Tibial nerve (tissue), 4 donors: ENCODE data around the gene SLC25A40. TPM values are rescaled to one million over a fixed set of nuclear protein-coding genes. Genes with fewer than 3 reads are reported as not detected.

Experiments
- DNase-seq, 2 donors: peaks; one replicate each; pipeline ENCODE4 v3.0.0-alpha.2; 2019; ENCODE audit warnings: low spot score in 2 of 2
- H3K27ac ChIP-seq, 4 donors: fragments of 200-600 bp; sonication (generic) in 3 of 4; one replicate each; pipeline ENCODE4 v1.5.1; 2017 to 2019; ENCODE audit warnings: mild to moderate bottlenecking in 1 of 4
- H3K27me3 ChIP-seq, 2 donors: fragments of 200-600 bp; sonication (generic) in 1 of 2; one replicate each; pipeline versions ENCODE4 v1.5.1 to v1.6.0; 2017 to 2019
- H3K36me3 ChIP-seq, 3 donors: fragments of 200-600 bp; sonication (generic); one replicate each; pipeline ENCODE4 v1.5.1; 2018 to 2019
- H3K4me1 ChIP-seq, 4 donors: fragments of 200-600 bp; sonication (generic) in 3 of 4; one replicate each; pipeline ENCODE4 v1.5.1; 2017 to 2019
- H3K4me3 ChIP-seq, 4 donors: fragments of 200-600 bp; sonication (generic) in 3 of 4; one replicate each; pipeline ENCODE4 v1.5.1; 2017 to 2019; ENCODE audit warnings: mild to moderate bottlenecking in 1 of 4, moderate library complexity in 1 of 4
- H3K9me3 ChIP-seq, 4 donors: fragments of 200-600 bp; sonication (generic) in 3 of 4; one replicate each; pipeline ENCODE4 v1.5.1; 2017 to 2019
- EP300 ChIP-seq, 2 donors: sonication (generic); formaldehyde crosslinking; IDR thresholded peaks; one replicate each; pipeline ENCODE4 v1.6.1; 2017; ENCODE audit warnings: antibody characterized with exemption in 2 of 2, mild to moderate bottlenecking in 1 of 2
- POLR2A ChIP-seq, 2 donors: fragments of 450-650 bp; IDR thresholded peaks; one replicate each; pipeline ENCODE4 v1.6.1; 2017; ENCODE audit warnings: antibody characterized with exemption in 2 of 2, mild to moderate bottlenecking in 2 of 2, moderate library complexity in 2 of 2
- WGBS, 2 donors: methylation state at CpG; one replicate each; pipeline ENCODE4 v1.1.5; 2018; 5-methylcytosine and 5-hydroxymethylcytosine counted together
- total RNA-seq, 4 donors: library from RNA; depleted of rRNA; stranded (reverse); fragments of >200 nt; gene quantifications; one replicate each; pipeline ENCODE4 v1.1.0, GENCODE V29; 2016
- TF ChIP-seq, protein P1 (sequence below), 5 experiments: fragments of 200-600 bp in 3 of 5; fragments of 450-650 bp in 2 of 5; sonication (generic) in 3 of 5; IDR thresholded peaks; one replicate each; pipeline ENCODE4 v1.5.1; 2016 to 2019; ENCODE audit warnings: antibody characterized with exemption in 5 of 5, mild to moderate bottlenecking in 3 of 5, moderate library complexity in 2 of 5

Gene SLC25A40
- total RNA-seq, 4 donors from 2014 or later: 11.8 to 32.1 (median 23.8) TPM

DNA sequence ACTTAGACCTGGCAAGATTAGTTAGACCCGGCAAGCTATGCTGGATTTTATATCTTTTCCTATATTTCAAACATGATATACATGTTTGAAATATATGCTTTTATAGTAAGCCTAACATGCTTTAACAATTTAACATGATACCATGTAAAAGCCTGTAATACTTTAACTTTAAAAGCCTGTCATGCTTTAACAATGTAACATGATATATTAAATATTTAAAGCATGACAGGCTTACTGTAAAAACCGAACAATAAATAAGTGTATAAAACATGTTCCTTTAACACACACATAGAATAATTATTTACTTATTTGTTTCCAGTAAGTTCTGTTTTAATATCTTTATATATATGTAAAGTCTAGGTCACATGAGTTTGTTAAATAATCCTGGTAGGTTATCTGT, 65.4 kb downstream of the SLC25A40 start:
- no peaks in the 10 kb centered on the region for H3K27me3 ChIP-seq
- H3K36me3 ChIP-seq: no peaks in the 10 kb centered on the region
- H3K4me1 ChIP-seq: no peaks in the 10 kb centered on the region
- WGBS, 2 donors: 86 to 87% methylated on average over 2 of the region's 2 CpGs
- no peak for DNase-seq
- H3K9me3 ChIP-seq: no peaks in the 10 kb centered on the region
- H3K4me3 ChIP-seq: no peak overlapping the region
- TF ChIP-seq EP300 (IDR thresholded peaks at IDR 0.05) (no peak), POLR2A (IDR thresholded peaks at IDR 0.05) (no peak)
- TF ChIP-seq, protein P1, sequence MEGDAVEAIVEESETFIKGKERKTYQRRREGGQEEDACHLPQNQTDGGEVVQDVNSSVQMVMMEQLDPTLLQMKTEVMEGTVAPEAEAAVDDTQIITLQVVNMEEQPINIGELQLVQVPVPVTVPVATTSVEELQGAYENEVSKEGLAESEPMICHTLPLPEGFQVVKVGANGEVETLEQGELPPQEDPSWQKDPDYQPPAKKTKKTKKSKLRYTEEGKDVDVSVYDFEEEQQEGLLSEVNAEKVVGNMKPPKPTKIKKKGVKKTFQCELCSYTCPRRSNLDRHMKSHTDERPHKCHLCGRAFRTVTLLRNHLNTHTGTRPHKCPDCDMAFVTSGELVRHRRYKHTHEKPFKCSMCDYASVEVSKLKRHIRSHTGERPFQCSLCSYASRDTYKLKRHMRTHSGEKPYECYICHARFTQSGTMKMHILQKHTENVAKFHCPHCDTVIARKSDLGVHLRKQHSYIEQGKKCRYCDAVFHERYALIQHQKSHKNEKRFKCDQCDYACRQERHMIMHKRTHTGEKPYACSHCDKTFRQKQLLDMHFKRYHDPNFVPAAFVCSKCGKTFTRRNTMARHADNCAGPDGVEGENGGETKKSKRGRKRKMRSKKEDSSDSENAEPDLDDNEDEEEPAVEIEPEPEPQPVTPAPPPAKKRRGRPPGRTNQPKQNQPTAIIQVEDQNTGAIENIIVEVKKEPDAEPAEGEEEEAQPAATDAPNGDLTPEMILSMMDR (IDR thresholded peaks at IDR 0.05): no peak
- no peak overlapping the region for H3K27ac ChIP-seq

DNA sequence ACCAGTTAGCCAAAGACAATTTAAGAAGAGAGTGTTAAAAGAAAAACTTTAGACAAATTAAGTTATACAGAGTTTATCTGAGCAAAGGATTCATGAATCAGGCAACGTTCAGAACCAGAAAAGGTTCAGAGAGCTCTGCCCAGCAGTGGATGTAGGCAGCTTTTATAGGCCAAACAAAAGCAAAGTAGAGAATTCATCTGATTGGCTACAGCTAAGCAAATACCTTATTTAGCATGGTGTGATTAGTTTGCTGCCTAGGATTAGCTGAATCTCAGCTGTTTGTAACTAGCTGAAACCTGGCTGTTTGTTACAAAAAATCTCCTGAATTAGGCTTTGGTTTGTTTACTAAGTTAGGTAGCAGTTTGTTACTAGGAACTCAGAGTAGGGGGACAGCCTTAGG, 66.0 kb downstream of the SLC25A40 start:
- H3K27me3 ChIP-seq: no peaks in the 10 kb centered on the region
- TF ChIP-seq, protein P1 (IDR thresholded peaks at IDR 0.05): no peak
- no peak for TF ChIP-seq EP300 (IDR thresholded peaks at IDR 0.05)
- TF ChIP-seq POLR2A (IDR thresholded peaks at IDR 0.05): no peak
- no peaks in the 10 kb centered on the region for H3K4me1 ChIP-seq
- no peak overlapping the region for H3K27ac ChIP-seq
- no peak for DNase-seq
- H3K36me3 ChIP-seq: no peaks in the 10 kb centered on the region
- H3K4me3 ChIP-seq: no peak overlapping the region
- H3K9me3 ChIP-seq: no peaks in the 10 kb centered on the region
- 20% methylated on average over 1 of the region's 1 CpG for WGBS, 2 donors

DNA sequence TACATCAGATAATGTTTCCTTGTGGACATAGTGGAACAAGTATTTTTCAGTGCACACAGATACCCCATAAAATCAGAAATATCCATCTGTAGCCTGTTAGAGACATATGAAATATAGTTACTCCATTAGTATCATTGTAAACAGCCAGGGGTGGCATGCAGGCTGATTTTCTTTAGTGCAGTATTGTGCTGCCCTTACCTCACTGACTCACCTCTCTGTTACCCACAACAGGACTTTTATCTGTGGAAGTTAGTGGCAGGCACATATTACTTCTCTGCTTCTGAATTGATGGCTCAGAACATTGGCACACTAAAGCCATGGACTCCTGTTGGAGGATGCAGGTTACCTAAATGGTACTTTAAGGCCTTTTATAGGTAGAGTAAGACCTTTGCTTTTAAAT, 70.0 kb downstream of the SLC25A40 start:
- no peaks in the 10 kb centered on the region for H3K27me3 ChIP-seq
- no peak overlapping the region for H3K4me3 ChIP-seq
- H3K4me1 ChIP-seq: no peaks in the 10 kb centered on the region
- H3K27ac ChIP-seq: no peak overlapping the region
- H3K9me3 ChIP-seq: no peaks in the 10 kb centered on the region
- TF ChIP-seq POLR2A (IDR thresholded peaks at IDR 0.05): no peak
- no peak for TF ChIP-seq EP300 (IDR thresholded peaks at IDR 0.05)
- TF ChIP-seq, protein P1 (IDR thresholded peaks at IDR 0.05): no peak
- H3K36me3 ChIP-seq: no peaks in the 10 kb centered on the region
- no peak for DNase-seq

DNA sequence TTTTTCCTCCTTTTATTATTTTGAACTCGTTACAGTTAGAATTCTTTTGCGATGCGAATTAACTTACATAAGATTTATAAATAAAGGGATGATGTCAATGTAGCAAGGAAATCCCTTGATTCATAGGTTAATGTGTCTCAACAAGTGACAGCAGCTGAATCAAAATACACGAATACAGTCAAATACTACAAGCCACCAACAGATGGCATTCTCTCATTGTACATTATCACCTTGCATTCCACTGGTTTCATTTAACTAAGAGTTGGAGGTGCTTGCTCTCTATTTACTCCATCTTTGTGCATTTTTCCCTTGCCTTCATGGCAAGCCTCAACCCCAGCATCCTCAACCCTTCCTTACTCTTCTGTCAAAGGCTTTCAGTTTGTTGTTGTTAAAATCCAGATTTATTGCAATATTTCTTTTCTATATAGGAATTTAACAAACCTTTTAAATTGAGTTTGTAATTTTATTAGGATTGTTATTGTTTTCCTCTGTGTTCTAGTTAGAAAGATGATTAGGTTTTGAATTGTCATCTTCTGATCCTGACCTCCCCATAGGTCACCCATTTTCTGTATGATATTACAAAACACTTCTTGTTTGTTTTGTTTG, 78.3 kb downstream of the SLC25A40 start:
- Histone ChIP-seq H3K27ac (no peak overlapping the region), H3K36me3 (no peaks in the 10 kb centered on the region), H3K4me1 (no peaks in the 10 kb centered on the region), H3K4me3 (no peak overlapping the region), H3K27me3 (no peaks in the 10 kb centered on the region), H3K9me3 (peaks cover 0 to 8% (median 0%) of the 10 kb centered on the region in 4 donors)
- 7 to 9% methylated on average over 4 of the region's 4 CpGs for WGBS, 2 donors
- peak in 1 of 2 donors; percentile 28 for DNase-seq
- TF ChIP-seq, protein P1 (IDR thresholded peaks at IDR 0.05): peak; percentile 31 to 53 (median 38)
- TF ChIP-seq EP300 (IDR thresholded peaks at IDR 0.05): no peak

DNA sequence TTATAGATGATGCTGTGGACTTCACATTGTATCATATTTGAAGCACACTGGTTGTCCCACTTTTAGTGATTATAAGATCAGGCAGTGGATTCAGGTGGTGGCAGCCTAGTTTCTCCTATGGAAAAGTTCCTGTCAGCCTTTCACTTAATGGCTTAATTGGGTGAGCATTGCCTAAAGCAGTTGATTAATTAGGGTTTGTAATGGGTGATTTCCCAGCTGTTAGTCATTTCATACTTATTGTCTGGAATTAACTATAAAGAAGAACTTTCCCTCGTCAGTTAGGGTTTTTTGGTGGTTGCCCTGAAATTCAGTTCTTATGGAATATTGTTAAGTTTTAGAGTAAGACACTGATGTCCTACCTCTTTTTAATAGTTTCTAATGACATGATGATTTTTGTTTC, 78.8 kb downstream of the SLC25A40 start:
- no peaks in the 10 kb centered on the region for H3K4me1 ChIP-seq
- H3K27ac ChIP-seq: no peak overlapping the region
- H3K27me3 ChIP-seq: no peaks in the 10 kb centered on the region
- no peak for TF ChIP-seq POLR2A (IDR thresholded peaks at IDR 0.05)
- TF ChIP-seq, protein P1 (IDR thresholded peaks at IDR 0.05): no peak
- no peak for TF ChIP-seq EP300 (IDR thresholded peaks at IDR 0.05)
- H3K4me3 ChIP-seq: no peak overlapping the region
- WGBS, 2 donors: 18 to 51% methylated on average over 1 of the region's 1 CpG
- no peak for DNase-seq
- H3K9me3 ChIP-seq: peaks cover 0 to 8% (median 0%) of the 10 kb centered on the region in 4 donors
- H3K36me3 ChIP-seq: no peaks in the 10 kb centered on the region
